IMR-90 (cell line): ENCODE results near the gene MEP1B. TPM values are rescaled to one million over a fixed set of nuclear protein-coding genes. Genes with fewer than 3 reads are reported as not detected.
"Not testable (repeated sequence)": the region's sequence is repeated elsewhere in the genome, so short reads cannot be mapped to it uniquely, and the experiment has no call there.

Experiments used
- ATAC-seq: fragments of 200-7000 bp; cut with Tn5 transposase; 2 replicates; pipeline ENCODE4 v1.9.1; 2020; ENCODE audit warnings: low read depth, mild to moderate bottlenecking, moderate library complexity
- BruUV-seq: library from RNA; stranded (reverse); fragments of 400-500 nt; replicated peaks from 2 replicates; lab custom pipeline; 2021; lab: Mats Ljungman, UMichigan
- CTCF ChIA-PET: fragments of 300-600 bp; formaldehyde crosslinking; extraction: SDS; loops from one replicate; lab custom pipeline; 2021; ENCODE audit warnings: antibody characterized with exemption; lab: Yijun Ruan, JAX
- POLR2A ChIA-PET: fragments of 300-600 bp; sonication (Branson Sonifier 250); formaldehyde crosslinking; loops from one replicate; lab custom pipeline; 2022; ENCODE audit warnings: antibody characterized with exemption; ENCODE audit not compliant: unreplicated experiment; lab: Charles Lee
- DNase-seq: peaks from one replicate; pipeline ENCODE4 v3.0.0; 2013
- H2AFZ ChIP-seq: replicated peaks from 2 replicates; pipeline ENCODE3; 2013; ENCODE audit warnings: low read length, mild to moderate bottlenecking; ENCODE audit not compliant: poor library complexity
- H2AK5ac ChIP-seq: 2 replicates; pipeline ENCODE4 v1.6.1; 2013; ENCODE audit warnings: low read depth, low read length, inconsistent platforms
- H2AK9ac ChIP-seq: replicated peaks from 2 replicates; pipeline ENCODE3; 2013; ENCODE audit warnings: mild to moderate bottlenecking, low read depth, low read length, moderate library complexity; ENCODE audit not compliant: poor library complexity
- H2BK120ac ChIP-seq: 2 replicates; pipeline ENCODE4 v1.6.1; 2013; ENCODE audit warnings: low read depth, low read length, inconsistent platforms
- H2BK15ac ChIP-seq: 3 replicates; pipeline ENCODE4 v1.6.1; 2013; ENCODE audit warnings: low read depth, low read length, inconsistent platforms
- H2BK20ac ChIP-seq: 2 replicates; pipeline ENCODE4 v1.6.1; 2013; ENCODE audit warnings: low read depth, mild to moderate bottlenecking, inconsistent platforms, low read length, moderate library complexity
- H2BK5ac ChIP-seq: 2 replicates; pipeline ENCODE4 v1.6.1; 2013; ENCODE audit warnings: mild to moderate bottlenecking, low read depth, low read length, inconsistent platforms; ENCODE audit not compliant: poor library complexity, severe bottlenecking
- H3K14ac ChIP-seq: replicated peaks from 2 replicates; pipeline ENCODE4 v1.6.1; 2013; ENCODE audit warnings: low read depth, low read length, inconsistent platforms
- H3K18ac ChIP-seq: 2 replicates; pipeline ENCODE4 v1.6.1; 2013; ENCODE audit warnings: low read depth, low read length, control low read depth
- H3K23ac ChIP-seq: 2 replicates; pipeline ENCODE4 v1.6.1; 2013; ENCODE audit warnings: low read depth, low read length, inconsistent platforms
- H3K27ac ChIP-seq: 2 replicates; pipeline ENCODE4 v1.5.1; 2013; ENCODE audit warnings: mild to moderate bottlenecking, control low read depth, low read length; ENCODE audit not compliant: insufficient read depth
- H3K27me3 ChIP-seq: 2 replicates; pipeline ENCODE4 v1.6.1; 2013; ENCODE audit warnings: low read length; ENCODE audit not compliant: control insufficient read depth, insufficient read depth
- H3K36me3 ChIP-seq: 2 replicates; pipeline ENCODE4 v1.6.1; 2013; ENCODE audit warnings: low read length, mixed read lengths; ENCODE audit not compliant: control insufficient read depth, insufficient read depth
- H3K4ac ChIP-seq: 2 replicates; pipeline ENCODE4 v1.6.1; 2013; ENCODE audit warnings: low read depth, low read length, inconsistent platforms
- H3K4me1 ChIP-seq: 2 replicates; pipeline ENCODE4 v1.6.1; 2013; ENCODE audit warnings: low read length, mixed read lengths; ENCODE audit not compliant: control insufficient read depth, insufficient read depth
- H3K4me2 ChIP-seq: 2 replicates; pipeline ENCODE4 v1.6.1; 2013; ENCODE audit warnings: low read depth, mild to moderate bottlenecking, control low read depth, low read length, moderate library complexity
- H3K4me3 ChIP-seq: 2 replicates; pipeline ENCODE4 v1.5.1; 2013; ENCODE audit warnings: low read depth, mild to moderate bottlenecking, control low read depth, low read length, moderate library complexity; ENCODE audit not compliant: insufficient read depth
- H3K56ac ChIP-seq: 2 replicates; pipeline ENCODE4 v1.6.1; 2013; ENCODE audit warnings: low read length, inconsistent platforms; ENCODE audit not compliant: insufficient read depth; ENCODE audit errors: extremely low read depth
- H3K79me1 ChIP-seq, 2 experiments: 2 replicates each; pipeline ENCODE4 v1.6.1; 2013; ENCODE audit warnings: low read length in 2 of 2, inconsistent platforms in 1 of 2, low read depth in 1 of 2
- H3K9ac ChIP-seq: 2 replicates; pipeline ENCODE4 v1.6.1; 2013; ENCODE audit warnings: low read depth, low read length, control low read depth
- H3K9me1 ChIP-seq: 2 replicates; pipeline ENCODE4 v1.6.1; 2013; ENCODE audit warnings: low read length, inconsistent platforms; ENCODE audit not compliant: insufficient read depth
- H3K9me3 ChIP-seq: 2 replicates; pipeline ENCODE4 v1.6.1; 2013; ENCODE audit warnings: low read length; ENCODE audit not compliant: control insufficient read depth, insufficient read depth
- H4K20me1 ChIP-seq: 2 replicates; pipeline ENCODE4 v1.6.1; 2013; ENCODE audit warnings: low read length, inconsistent platforms; ENCODE audit not compliant: insufficient read depth
- H4K5ac ChIP-seq: 2 replicates; pipeline ENCODE4 v1.6.1; 2013; ENCODE audit warnings: mild to moderate bottlenecking, low read depth, low read length, control low read depth
- H4K8ac ChIP-seq, 2 experiments: 2 replicates each; pipeline ENCODE4 v1.6.1; 2013; ENCODE audit warnings: low read depth in 2 of 2, low read length in 2 of 2, control low read depth in 1 of 2, inconsistent platforms in 1 of 2
- H4K91ac ChIP-seq: 2 replicates; pipeline ENCODE4 v1.6.1; 2013; ENCODE audit warnings: low read depth, low read length, inconsistent platforms; ENCODE audit not compliant: insufficient read depth
- ELK1 ChIP-seq: fragments of 150-350 bp; IDR thresholded peaks from 2 replicates; pipeline ENCODE4 v1.6.1; 2016; ENCODE audit warnings: low read depth, mild to moderate bottlenecking, low read length, moderate library complexity, borderline replicate concordance
- MXI1 ChIP-seq: IDR thresholded peaks from 2 replicates; pipeline ENCODE4 v1.6.1; 2012; ENCODE audit warnings: low read depth, mild to moderate bottlenecking, low read length, moderate library complexity, borderline replicate concordance
- POLR2A ChIP-seq: IDR thresholded peaks from 2 replicates; pipeline ENCODE4 v1.6.1; 2012; ENCODE audit warnings: mild to moderate bottlenecking, low read depth, low read length
- WGBS, 2 experiments: methylation state at CpG; one replicate each; pipeline versions ENCODE4 v1.1.5 to v1.1.7; 2013; ENCODE audit warnings: missing lambda C conversion rate in 2 of 2; ENCODE audit not compliant: insufficient read length in 1 of 2; ENCODE audit errors: extremely low coverage in 2 of 2; 5-methylcytosine and 5-hydroxymethylcytosine counted together
- dilution Hi-C: fragments of 300-500 bp; cut with HindIII; formaldehyde crosslinking; loops from one replicate; pipeline ENCODE4 v1.14.3; 2018; ENCODE audit warnings: low sequenced_read_pairs; ENCODE audit not compliant: unreplicated experiment
- in situ Hi-C: fragments of 300-500 bp; cut with MboI; formaldehyde crosslinking; loops from 3 replicates; pipeline ENCODE4 v1.14.3; 2019; ENCODE audit warnings: low sequenced_read_pairs, inconsistent platforms, mixed read lengths
- intact Hi-C: fragments of 100-400 bp; cut with micrococcal nuclease; formaldehyde crosslinking; loops from 2 replicates; pipeline ENCODE4 v1.10.0; 2022
- polyA plus RNA-seq, 3 experiments: library from polyadenylated mRNA; depleted of rRNA; stranded (reverse); fragments of >200 nt; gene quantifications; 2 replicates each; pipeline ENCODE4 v1.2.3, GENCODE V29; 2012; ENCODE audit warnings: low replicate concordance in 1 of 3
- total RNA-seq: library from RNA; depleted of rRNA; stranded (reverse); fragments of >200 nt; gene quantifications from 2 replicates; pipeline ENCODE4 v1.2.3, GENCODE V29; 2012

Gene MEP1B
- total and polyA plus RNA-seq, 2 of the 4 experiments (the other 2 are of a cell fraction) = not detected

- H2BK5ac ChIP-seq = no peak overlapping the region
- no peaks in the 10 kb centered on the region for H3K79me1 ChIP-seq
- no peak overlapping the region for H3K4ac ChIP-seq
- no TSS peak for BruUV-seq
- intact Hi-C loops (no loop called here), in situ Hi-C loops (no loop called here), dilution Hi-C loops (no loop called here)
- DNase-seq (no peak), ATAC-seq (no peak)
- H3K27me3 ChIP-seq = no peaks in the 10 kb centered on the region
- CTCF ChIA-PET = interaction anchor here (1.1 to 1.4 kb wide), 2 partner anchors 18 to 296 kb away, joined by 3 read pairs; partner anchors contain the start of gene GAREM1
- no peak overlapping the region for H3K9ac ChIP-seq
- TF ChIP-seq ELK1 (no peak), POLR2A (no peak), MXI1 (no peak)
- no peak overlapping the region for H2BK120ac ChIP-seq
- no peak overlapping the region for H3K4me2 ChIP-seq
- H4K8ac ChIP-seq = no peak overlapping the region
- no peak overlapping the region for H3K23ac ChIP-seq
- POLR2A ChIA-PET = no interaction called here
- H2AFZ ChIP-seq = no peak overlapping the region
- H3K4me3 ChIP-seq = no peak overlapping the region
- no peaks in the 10 kb centered on the region for H4K20me1 ChIP-seq
- H3K9me1 ChIP-seq = no peaks in the 10 kb centered on the region
- no peak overlapping the region for H4K91ac ChIP-seq
- no peak overlapping the region for H3K18ac ChIP-seq
- no peaks in the 10 kb centered on the region for H3K9me3 ChIP-seq
- H3K27ac ChIP-seq = no peak overlapping the region
- no peak overlapping the region for H3K56ac ChIP-seq
- no peak overlapping the region for H2AK9ac ChIP-seq
- no peak overlapping the region for H2BK15ac ChIP-seq
- H3K4me1 ChIP-seq = no peaks in the 10 kb centered on the region
- H4K5ac ChIP-seq = no peak overlapping the region
- H3K36me3 ChIP-seq = no peaks in the 10 kb centered on the region
- no peak overlapping the region for H2BK20ac ChIP-seq
- H2AK5ac ChIP-seq = no peak overlapping the region
- no peak overlapping the region for H3K14ac ChIP-seq
- WGBS, 2 experiments = no CpG with 5 or more reads among the region's 1 CpG
Observed at GRCh38 chr18:32175265-32175664, 14.6 kb upstream of the MEP1B start.

- H2AFZ ChIP-seq, intact Hi-C loops, in situ Hi-C loops, H4K5ac ChIP-seq, H3K9me3 ChIP-seq, H3K14ac ChIP-seq, dilution Hi-C loops, POLR2A ChIA-PET, H2AK9ac ChIP-seq, H4K20me1 ChIP-seq, H2BK15ac ChIP-seq, H2BK20ac ChIP-seq, DNase-seq, H3K4ac ChIP-seq, H3K27me3 ChIP-seq, ATAC-seq, H3K9ac ChIP-seq, BruUV-seq, H3K23ac ChIP-seq, CTCF ChIA-PET, H3K4me1 ChIP-seq, H3K9me1 ChIP-seq, H4K8ac ChIP-seq, H3K79me1 ChIP-seq, H3K18ac ChIP-seq, H2BK120ac ChIP-seq, H2AK5ac ChIP-seq, H4K91ac ChIP-seq, H3K27ac ChIP-seq, H3K56ac ChIP-seq, H3K4me3 ChIP-seq, H3K36me3 ChIP-seq, H2BK5ac ChIP-seq, H3K4me2 ChIP-seq: not testable (repeated sequence)
- WGBS, 2 experiments = no CpG with 5 or more reads among the region's 1 CpG
Observed at GRCh38 chr18:32176745-32177144, 13.1 kb upstream of the MEP1B start.
